ENCODE results near the gene PRKCZ. TPM values are rescaled to one million over a fixed set of nuclear protein-coding genes. Genes with fewer than 3 reads are reported as not detected.
A peak's percentile ranks its signal among the peaks of the same experiment; 100 is the strongest.

The PRKCZ gene
- total and polyA plus RNA-seq, 7 experiments from 2014 or later: 3.6 to 29.6 (median 24.0) TPM

DNA sequence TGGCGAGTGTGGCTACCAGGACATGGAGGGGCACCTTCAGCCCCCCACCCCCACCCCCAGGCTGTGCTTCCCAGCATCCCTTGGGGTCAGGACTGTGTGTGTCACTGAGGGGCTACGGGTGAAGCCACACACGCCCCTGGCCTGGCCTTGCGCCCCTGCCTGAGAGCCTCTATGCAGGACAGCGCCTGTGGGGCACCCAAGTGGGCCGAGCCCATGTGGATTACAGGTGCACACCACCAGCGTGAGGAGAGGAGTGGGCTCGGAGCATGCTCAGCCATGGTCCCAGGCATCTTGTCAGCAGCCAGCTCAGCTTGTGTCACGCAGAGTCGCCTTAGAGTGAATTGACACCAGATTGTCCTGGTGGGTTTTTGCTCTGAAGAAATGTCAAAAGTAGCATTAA, 116.5 kb downstream of the PRKCZ start:
- CTCF ChIA-PET: interaction anchor here (0.6 kb wide), 1 partner anchor 27 kb away, joined by 4 read pairs; no protein-coding TSS in a partner anchor
- H3K27ac Mint-ChIP-seq: no peak overlapping the region

DNA sequence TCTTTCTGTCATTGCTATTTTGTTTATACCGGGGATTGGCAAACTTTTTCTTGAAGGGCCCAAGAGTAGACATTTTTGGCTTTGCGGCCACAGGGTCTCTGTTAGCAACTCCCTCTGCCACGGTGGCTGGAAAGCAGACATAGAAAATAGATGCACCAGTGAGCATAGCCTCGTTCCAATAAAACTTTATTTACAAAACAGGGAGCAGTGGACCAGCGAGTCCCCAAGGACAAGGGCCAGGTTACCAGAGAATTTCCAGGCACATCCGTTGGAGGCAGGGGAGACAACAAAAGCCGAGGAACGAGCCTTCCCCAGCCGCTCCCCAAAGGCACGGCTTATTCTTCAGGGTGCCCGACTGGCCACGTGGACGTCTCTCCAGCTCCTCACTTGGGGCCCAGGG, 117.9 kb downstream of the PRKCZ start:
- no peak for ATAC-seq
- Mint-ChIP-seq H3K4me1 (peaks cover 0 to 5% (median under 1%) of the 10 kb centered on the region in 7 donors), H3K27ac (no peak overlapping the region), H3K9me3 (peaks cover 0 to 3% (median 0%) of the 10 kb centered on the region in 11 donors), H3K27me3 (no peaks in the 10 kb centered on the region), H3K36me3 (peaks cover 0 to 30% (median 1%) of the 10 kb centered on the region in 5 donors), H3K4me3 (no peak overlapping the region)
- intact Hi-C loops (cut with micrococcal nuclease): no loop called here
- Histone ChIP-seq H3K4me3 (ENCODE audit: low read length) (no peak overlapping the region), H3K36me3 (ENCODE audit: control insufficient read depth in 2 of 3, insufficient read depth in 3 of 3, low read length in 3 of 3) (peaks cover 0 to 14% (median 0%) of the 10 kb centered on the region in 3 experiments), H3K27ac (ENCODE audit: low read depth, low read length) (no peak overlapping the region), H3K4me1 (ENCODE audit: control insufficient read depth in 2 of 2, insufficient read depth in 2 of 2, low read length in 2 of 2) (no peaks in the 10 kb centered on the region), H3K27me3 (ENCODE audit: control insufficient read depth in 2 of 2, insufficient read depth in 2 of 2, low read length in 2 of 2) (no peaks in the 10 kb centered on the region), H3K9me3 (ENCODE audit: control insufficient read depth in 2 of 3, low read length in 3 of 3) (no peaks in the 10 kb centered on the region)
- no peak for DNase-seq
- ChIA-PET CTCF (no interaction called here), POLR2A (no interaction called here)

More for the DNA sequence above, 116.5 kb downstream of the PRKCZ start:
- no peak overlapping the region for H3K4me3 Mint-ChIP-seq
- H3K9me3 Mint-ChIP-seq: peaks cover 0 to 4% (median 0%) of the 10 kb centered on the region in 11 donors
- H3K36me3 Mint-ChIP-seq: peaks cover 0 to 32% (median 6%) of the 10 kb centered on the region in 5 donors
- H3K4me1 Mint-ChIP-seq: peaks cover 3 to 11% (median 8%) of the 10 kb centered on the region in 7 donors
- H3K27ac ChIP-seq (ENCODE audit: low read depth, low read length): no peak overlapping the region
- POLR2A ChIA-PET: no interaction called here
- H3K4me1 ChIP-seq (ENCODE audit: control insufficient read depth in 2 of 2, insufficient read depth in 2 of 2, low read length in 2 of 2): no peaks in the 10 kb centered on the region
- intact Hi-C loops (cut with micrococcal nuclease): no loop called here
- peaks cover 0 to 6% (median 0%) of the 10 kb centered on the region in 3 experiments for H3K36me3 ChIP-seq (ENCODE audit: control insufficient read depth in 2 of 3, insufficient read depth in 3 of 3, low read length in 3 of 3)
- no peaks in the 10 kb centered on the region for H3K27me3 Mint-ChIP-seq
- ATAC-seq: no peak
- H3K9me3 ChIP-seq (ENCODE audit: control insufficient read depth in 2 of 3, low read length in 3 of 3): no peaks in the 10 kb centered on the region
- H3K27me3 ChIP-seq (ENCODE audit: control insufficient read depth in 2 of 2, insufficient read depth in 2 of 2, low read length in 2 of 2): no peaks in the 10 kb centered on the region
- H3K4me3 ChIP-seq (ENCODE audit: low read length): no peak overlapping the region
- DNase-seq: no peak

GRCh38 chr1:2168535-2168934, 118.3 kb downstream of the PRKCZ start:
- CTCF ChIA-PET: no interaction called here

DNA sequence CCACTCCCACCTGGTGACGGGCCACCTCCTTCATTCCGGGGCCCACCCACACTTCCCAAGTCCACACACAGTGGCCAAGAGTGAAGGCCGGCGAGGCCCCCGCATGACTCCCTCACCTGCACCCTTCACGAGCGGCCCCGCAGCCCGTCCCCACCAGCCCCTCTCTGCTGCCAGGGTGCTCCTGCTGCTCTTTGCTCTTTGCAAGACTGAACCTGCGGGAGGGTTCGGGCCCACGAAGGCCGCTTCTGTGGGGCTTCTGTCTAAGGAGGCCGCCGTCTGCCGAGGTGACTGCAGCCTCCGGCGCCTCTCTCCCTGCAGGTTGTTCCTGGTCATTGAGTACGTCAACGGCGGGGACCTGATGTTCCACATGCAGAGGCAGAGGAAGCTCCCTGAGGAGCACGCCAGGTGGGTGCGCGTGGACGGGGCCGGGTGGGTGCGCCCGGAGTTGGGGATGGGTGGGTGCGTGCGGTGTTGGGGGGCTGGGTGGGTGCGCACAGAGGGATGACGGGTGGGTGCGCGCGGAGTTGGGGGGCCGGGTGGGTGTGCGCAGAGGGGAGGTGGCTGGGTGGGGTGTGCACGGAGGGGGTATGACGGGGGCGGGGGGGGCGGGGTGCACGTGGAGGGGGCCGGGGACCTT, 119.1 kb downstream of the PRKCZ start:
- DNase-seq: no peak
- CTCF ChIA-PET: no interaction called here
- no peak overlapping the region for H3K4me3 Mint-ChIP-seq
- POLR2A ChIA-PET: no interaction called here
- Histone ChIP-seq H3K27me3 (ENCODE audit: control insufficient read depth in 2 of 2, insufficient read depth in 2 of 2, low read length in 2 of 2) (no peaks in the 10 kb centered on the region), H3K36me3 (ENCODE audit: control insufficient read depth in 2 of 3, insufficient read depth in 3 of 3, low read length in 3 of 3) (peaks cover 0 to 12% (median 0%) of the 10 kb centered on the region in 3 experiments), H3K9me3 (ENCODE audit: control insufficient read depth in 2 of 3, low read length in 3 of 3) (no peaks in the 10 kb centered on the region), H3K4me3 (ENCODE audit: low read length) (no peak overlapping the region), H3K4me1 (ENCODE audit: control insufficient read depth in 2 of 2, insufficient read depth in 2 of 2, low read length in 2 of 2) (no peaks in the 10 kb centered on the region), H3K27ac (ENCODE audit: low read depth, low read length) (no peak overlapping the region)
- no peaks in the 10 kb centered on the region for H3K27me3 Mint-ChIP-seq
- ATAC-seq: no peak
- peaks cover 0 to 4% (median 0%) of the 10 kb centered on the region in 7 donors for H3K4me1 Mint-ChIP-seq
- H3K36me3 Mint-ChIP-seq: peaks cover 0 to 20% (median 0%) of the 10 kb centered on the region in 5 donors
- intact Hi-C loops (cut with micrococcal nuclease): no loop called here
- no peaks in the 10 kb centered on the region for H3K9me3 Mint-ChIP-seq
- no peak overlapping the region for H3K27ac Mint-ChIP-seq

More at GRCh38 chr1:2168535-2168934, 118.3 kb downstream of the PRKCZ start:
- no peak for DNase-seq
- Histone ChIP-seq H3K4me3 (ENCODE audit: low read length) (no peak overlapping the region), H3K9me3 (ENCODE audit: control insufficient read depth in 2 of 3, low read length in 3 of 3) (no peaks in the 10 kb centered on the region), H3K27ac (ENCODE audit: low read depth, low read length) (no peak overlapping the region), H3K36me3 (ENCODE audit: control insufficient read depth in 2 of 3, insufficient read depth in 3 of 3, low read length in 3 of 3) (peaks cover 0 to 12% (median 0%) of the 10 kb centered on the region in 3 experiments), H3K4me1 (ENCODE audit: control insufficient read depth in 2 of 2, insufficient read depth in 2 of 2, low read length in 2 of 2) (no peaks in the 10 kb centered on the region), H3K27me3 (ENCODE audit: control insufficient read depth in 2 of 2, insufficient read depth in 2 of 2, low read length in 2 of 2) (no peaks in the 10 kb centered on the region)
- Mint-ChIP-seq H3K27ac (peak overlapping the region in 1 of 9 donors; percentile 67), H3K36me3 (peaks cover 0 to 26% (median 0%) of the 10 kb centered on the region in 5 donors), H3K4me1 (peaks cover 0 to 4% (median 0%) of the 10 kb centered on the region in 7 donors), H3K27me3 (no peaks in the 10 kb centered on the region), H3K9me3 (peaks cover 0 to 2% (median 0%) of the 10 kb centered on the region in 11 donors), H3K4me3 (no peak overlapping the region)
- ATAC-seq: no peak
- POLR2A ChIA-PET: no interaction called here
- intact Hi-C loops (cut with micrococcal nuclease): no loop called here

- Mint-ChIP-seq H3K4me1 (peaks cover 0 to 8% (median 4%) of the 10 kb centered on the region in 7 donors), H3K27me3 (no peaks in the 10 kb centered on the region), H3K36me3 (peaks cover 0 to 13% (median 0%) of the 10 kb centered on the region in 5 donors), H3K27ac (no peak overlapping the region), H3K4me3 (no peak overlapping the region), H3K9me3 (no peaks in the 10 kb centered on the region)
- Histone ChIP-seq H3K4me1 (ENCODE audit: control insufficient read depth in 2 of 2, insufficient read depth in 2 of 2, low read length in 2 of 2) (no peaks in the 10 kb centered on the region), H3K27me3 (ENCODE audit: control insufficient read depth in 2 of 2, insufficient read depth in 2 of 2, low read length in 2 of 2) (no peaks in the 10 kb centered on the region), H3K4me3 (ENCODE audit: low read length) (no peak overlapping the region), H3K27ac (ENCODE audit: low read depth, low read length) (no peak overlapping the region), H3K36me3 (ENCODE audit: control insufficient read depth in 2 of 3, insufficient read depth in 3 of 3, low read length in 3 of 3) (peaks cover 0 to 12% (median 0%) of the 10 kb centered on the region in 3 experiments), H3K9me3 (ENCODE audit: control insufficient read depth in 2 of 3, low read length in 3 of 3) (no peaks in the 10 kb centered on the region)
- ChIA-PET CTCF (no interaction called here), POLR2A (no interaction called here)
- ATAC-seq: no peak
- intact Hi-C loops (cut with micrococcal nuclease): no loop called here
- DNase-seq: no peak
These were observed 120.0 kb downstream of the PRKCZ start for GRCh38 chr1:2170211-2170610.

DNA sequence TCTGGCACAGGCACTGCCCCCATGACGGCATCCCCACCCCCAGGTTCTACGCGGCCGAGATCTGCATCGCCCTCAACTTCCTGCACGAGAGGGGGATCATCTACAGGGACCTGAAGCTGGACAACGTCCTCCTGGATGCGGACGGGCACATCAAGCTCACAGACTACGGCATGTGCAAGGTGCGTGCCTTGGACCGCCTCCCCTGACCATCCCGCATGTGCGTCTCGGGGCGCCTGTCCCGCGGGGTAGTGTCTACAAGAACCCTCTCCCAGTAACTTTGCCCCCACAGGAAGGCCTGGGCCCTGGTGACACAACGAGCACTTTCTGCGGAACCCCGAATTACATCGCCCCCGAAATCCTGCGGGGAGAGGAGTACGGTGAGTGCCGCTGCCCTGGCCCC, 121.8 kb downstream of the PRKCZ start:
- Histone ChIP-seq H3K27ac (ENCODE audit: low read depth, low read length) (no peak overlapping the region), H3K4me3 (ENCODE audit: low read length) (no peak overlapping the region), H3K27me3 (ENCODE audit: control insufficient read depth in 2 of 2, insufficient read depth in 2 of 2, low read length in 2 of 2) (no peaks in the 10 kb centered on the region), H3K4me1 (ENCODE audit: control insufficient read depth in 2 of 2, insufficient read depth in 2 of 2, low read length in 2 of 2) (no peaks in the 10 kb centered on the region), H3K9me3 (ENCODE audit: control insufficient read depth in 2 of 3, low read length in 3 of 3) (no peaks in the 10 kb centered on the region), H3K36me3 (ENCODE audit: control insufficient read depth in 2 of 3, insufficient read depth in 3 of 3, low read length in 3 of 3) (peaks cover 0 to 15% (median 0%) of the 10 kb centered on the region in 3 experiments)
- no peaks in the 10 kb centered on the region for H3K27me3 Mint-ChIP-seq
- no peak overlapping the region for H3K4me3 Mint-ChIP-seq
- DNase-seq (no peak), ATAC-seq (no peak)
- no peaks in the 10 kb centered on the region for H3K9me3 Mint-ChIP-seq
- CTCF ChIA-PET: no interaction called here
- no peak overlapping the region for H3K27ac Mint-ChIP-seq
- peaks cover 0 to 20% (median 0%) of the 10 kb centered on the region in 5 donors for H3K36me3 Mint-ChIP-seq
- intact Hi-C loops (cut with micrococcal nuclease): no loop called here
- POLR2A ChIA-PET: no interaction called here
- H3K4me1 Mint-ChIP-seq: peaks cover 0 to 8% (median 4%) of the 10 kb centered on the region in 7 donors
